ENCODE measurements around the gene ARHGAP32.

ARHGAP32 gene

GRCh38 chr11:129041611-129042018, 150.5 kb downstream of the ARHGAP32 start:
- H2AFZ ChIP-seq (ENCODE audit: low read depth, low read length, severe bottlenecking), result no peak overlapping the region
- no peaks in the 10 kb centered on the region for H3K27me3 ChIP-seq (ENCODE audit: low read length)
- no peaks in the 10 kb centered on the region for H3K9me3 ChIP-seq (ENCODE audit: insufficient read depth, low read length)
- TF ChIP-seq EZH2phosphoT487 (conservative IDR thresholded peaks at IDR 0.05; ENCODE audit: low read length), result no peak
- TF ChIP-seq CTCF (IDR thresholded peaks at IDR 0.05; ENCODE audit: insufficient read depth, low read length, poor library complexity, severe bottlenecking), result no peak
- no peak overlapping the region for H3K27ac ChIP-seq (ENCODE audit: low read depth, low read length)
- H3F3A ChIP-seq (ENCODE audit: insufficient read depth), result no peaks in the 10 kb centered on the region
- no peak overlapping the region for H3K4me3 ChIP-seq (ENCODE audit: insufficient read depth, low read length, poor library complexity, severe bottlenecking)
- no peaks in the 10 kb centered on the region for H3K36me3 ChIP-seq (ENCODE audit: low read length)
- no peak overlapping the region for H3K4me2 ChIP-seq (ENCODE audit: low read depth, low read length, poor library complexity, severe bottlenecking)
- H3K9ac ChIP-seq (ENCODE audit: low read length), result no peak overlapping the region
- H4K20me1 ChIP-seq (ENCODE audit: low read depth, low read length), result no peaks in the 10 kb centered on the region
- H3K79me2 ChIP-seq (ENCODE audit: insufficient read depth, low read length), result no peaks in the 10 kb centered on the region
- H3K9me2 ChIP-seq (replicated peaks; ENCODE audit: insufficient read depth, low read length), result no peaks in the 10 kb centered on the region

GRCh38 chr11:129040934-129041333, 151.2 kb downstream of the ARHGAP32 start:
- no peaks in the 10 kb centered on the region for H3K9me3 ChIP-seq (ENCODE audit: insufficient read depth, low read length)
- TF ChIP-seq CTCF (IDR thresholded peaks at IDR 0.05; ENCODE audit: insufficient read depth, low read length, poor library complexity, severe bottlenecking), result no peak
- no peak for TF ChIP-seq EZH2phosphoT487 (conservative IDR thresholded peaks at IDR 0.05; ENCODE audit: low read length)

GRCh38 chr11:129035244-129035643, 156.9 kb downstream of the ARHGAP32 start:
- H3F3A ChIP-seq (ENCODE audit: insufficient read depth), result no peaks in the 10 kb centered on the region
- H3K9me3 ChIP-seq (ENCODE audit: insufficient read depth, low read length), result no peaks in the 10 kb centered on the region
- no peak overlapping the region for H3K4me3 ChIP-seq (ENCODE audit: insufficient read depth, low read length, poor library complexity, severe bottlenecking)
- H3K4me2 ChIP-seq (ENCODE audit: low read depth, low read length, poor library complexity, severe bottlenecking), result no peak overlapping the region
- no peak for TF ChIP-seq CTCF (IDR thresholded peaks at IDR 0.05; ENCODE audit: insufficient read depth, low read length, poor library complexity, severe bottlenecking)
- H3K27ac ChIP-seq (ENCODE audit: low read depth, low read length), result no peak overlapping the region
- no peaks in the 10 kb centered on the region for H3K27me3 ChIP-seq (ENCODE audit: low read length)
- H3K36me3 ChIP-seq (ENCODE audit: low read length), result no peaks in the 10 kb centered on the region
- H3K9me2 ChIP-seq (replicated peaks; ENCODE audit: insufficient read depth, low read length), result no peaks in the 10 kb centered on the region
- H4K20me1 ChIP-seq (ENCODE audit: low read depth, low read length), result no peaks in the 10 kb centered on the region
- H3K9ac ChIP-seq (ENCODE audit: low read length), result no peak overlapping the region
- no peak overlapping the region for H2AFZ ChIP-seq (ENCODE audit: low read depth, low read length, severe bottlenecking)
- H3K79me2 ChIP-seq (ENCODE audit: insufficient read depth, low read length), result no peaks in the 10 kb centered on the region

More at GRCh38 chr11:129040934-129041333, 151.2 kb downstream of the ARHGAP32 start:
- H3K4me2 ChIP-seq (ENCODE audit: low read depth, low read length, poor library complexity, severe bottlenecking), result no peak overlapping the region
- no peaks in the 10 kb centered on the region for H3K36me3 ChIP-seq (ENCODE audit: low read length)
- no peak overlapping the region for H2AFZ ChIP-seq (ENCODE audit: low read depth, low read length, severe bottlenecking)
- no peak overlapping the region for H3K9ac ChIP-seq (ENCODE audit: low read length)
- no peaks in the 10 kb centered on the region for H3K9me2 ChIP-seq (replicated peaks; ENCODE audit: insufficient read depth, low read length)
- no peak overlapping the region for H3K27ac ChIP-seq (ENCODE audit: low read depth, low read length)
- H3F3A ChIP-seq (ENCODE audit: insufficient read depth), result no peaks in the 10 kb centered on the region
- H3K27me3 ChIP-seq (ENCODE audit: low read length), result no peaks in the 10 kb centered on the region
- no peaks in the 10 kb centered on the region for H3K79me2 ChIP-seq (ENCODE audit: insufficient read depth, low read length)
- no peaks in the 10 kb centered on the region for H4K20me1 ChIP-seq (ENCODE audit: low read depth, low read length)
- H3K4me3 ChIP-seq (ENCODE audit: insufficient read depth, low read length, poor library complexity, severe bottlenecking), result no peak overlapping the region
